Measurements from ENCODE around the gene DTNBP1. TPM values are rescaled to one million over a fixed set of nuclear protein-coding genes. Genes with fewer than 3 reads are reported as not detected.

Gene DTNBP1
- total and polyA plus RNA-seq, 2 of the 4 experiments (the other 2 are of a cell fraction) = 4.8 to 18.7 TPM

DNA sequence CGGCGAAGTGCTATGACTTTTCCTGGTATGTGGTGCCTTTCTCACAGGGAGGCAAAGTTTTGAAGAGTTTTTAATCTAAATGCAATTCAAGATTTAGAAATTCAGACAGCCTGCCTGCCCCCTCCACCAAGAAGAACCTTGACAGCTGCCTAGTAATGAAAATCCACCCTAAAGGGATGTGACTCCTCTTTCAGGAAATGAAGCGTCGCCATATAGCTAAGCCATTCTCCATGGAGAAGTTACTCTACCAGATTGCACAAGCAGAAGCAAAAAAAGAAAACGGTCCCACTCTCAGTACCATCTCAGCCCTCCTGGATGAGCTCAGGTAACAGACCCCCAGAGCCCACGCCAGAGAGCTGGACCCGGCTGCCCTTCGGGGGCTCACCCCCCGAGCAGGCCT, 150.1 kb downstream of the DTNBP1 start:
- intact Hi-C loops (cut with micrococcal nuclease) = no loop called here
- H2AK5ac ChIP-seq (ENCODE audit: low read depth, low read length) = no peak overlapping the region
- no peak overlapping the region for H3K56ac ChIP-seq (ENCODE audit: extremely low read depth, insufficient read depth, low read length)
- no peak overlapping the region for H2AK9ac ChIP-seq (replicated peaks; ENCODE audit: low read depth, low read length, poor library complexity)
- ATAC-seq (ENCODE audit: low read depth) = no peak
- H3K9me1 ChIP-seq (ENCODE audit: insufficient read depth, low read length) = peaks cover 25% of the 10 kb centered on the region
- H3K18ac ChIP-seq (ENCODE audit: low read depth, low read length) = no peak overlapping the region
- H4K5ac ChIP-seq (ENCODE audit: low read depth, low read length) = no peak overlapping the region
- no peak overlapping the region for H3K9ac ChIP-seq (ENCODE audit: low read depth, low read length)
- no peak overlapping the region for H2AFZ ChIP-seq (replicated peaks; ENCODE audit: low read length, poor library complexity)
- peaks cover 14 to 64% of the 10 kb centered on the region in 2 experiments for H3K79me1 ChIP-seq (ENCODE audit: low read depth in 1 of 2, low read length in 2 of 2)
- no peaks in the 10 kb centered on the region for H3K27me3 ChIP-seq (ENCODE audit: control insufficient read depth, insufficient read depth, low read length)
- in situ Hi-C loops (cut with MboI; ENCODE audit: low sequenced_read_pairs) = no loop called here
- 100% methylated on average over 2 of the region's 9 CpGs; no CpG with 5 or more reads in 1 of the 2 experiments for WGBS, 2 experiments (ENCODE audit: extremely low coverage in 2 of 2, insufficient read length in 1 of 2)
- H2BK120ac ChIP-seq (ENCODE audit: low read depth, low read length) = no peak overlapping the region
- CTCF ChIA-PET = no interaction called here
- H2BK20ac ChIP-seq (ENCODE audit: low read depth, low read length) = no peak overlapping the region
- TF ChIP-seq RAD21 (IDR thresholded peaks at IDR 0.05; ENCODE audit: low read length) (no peak), RFX5 (IDR thresholded peaks at IDR 0.05; ENCODE audit: low read depth, low read length) (no peak), MAZ (IDR thresholded peaks at IDR 0.05; ENCODE audit: borderline replicate concordance, low read depth, low read length) (no peak), MXI1 (IDR thresholded peaks at IDR 0.05; ENCODE audit: borderline replicate concordance, low read depth, low read length) (no peak), FOS (IDR thresholded peaks at IDR 0.05; ENCODE audit: low read depth, low read length) (no peak), CHD1 (IDR thresholded peaks at IDR 0.05; ENCODE audit: low read depth, low read length) (no peak), RCOR1 (IDR thresholded peaks at IDR 0.05; ENCODE audit: insufficient replicate concordance, low read length) (no peak)
- TF ChIP-seq, protein P1, sequence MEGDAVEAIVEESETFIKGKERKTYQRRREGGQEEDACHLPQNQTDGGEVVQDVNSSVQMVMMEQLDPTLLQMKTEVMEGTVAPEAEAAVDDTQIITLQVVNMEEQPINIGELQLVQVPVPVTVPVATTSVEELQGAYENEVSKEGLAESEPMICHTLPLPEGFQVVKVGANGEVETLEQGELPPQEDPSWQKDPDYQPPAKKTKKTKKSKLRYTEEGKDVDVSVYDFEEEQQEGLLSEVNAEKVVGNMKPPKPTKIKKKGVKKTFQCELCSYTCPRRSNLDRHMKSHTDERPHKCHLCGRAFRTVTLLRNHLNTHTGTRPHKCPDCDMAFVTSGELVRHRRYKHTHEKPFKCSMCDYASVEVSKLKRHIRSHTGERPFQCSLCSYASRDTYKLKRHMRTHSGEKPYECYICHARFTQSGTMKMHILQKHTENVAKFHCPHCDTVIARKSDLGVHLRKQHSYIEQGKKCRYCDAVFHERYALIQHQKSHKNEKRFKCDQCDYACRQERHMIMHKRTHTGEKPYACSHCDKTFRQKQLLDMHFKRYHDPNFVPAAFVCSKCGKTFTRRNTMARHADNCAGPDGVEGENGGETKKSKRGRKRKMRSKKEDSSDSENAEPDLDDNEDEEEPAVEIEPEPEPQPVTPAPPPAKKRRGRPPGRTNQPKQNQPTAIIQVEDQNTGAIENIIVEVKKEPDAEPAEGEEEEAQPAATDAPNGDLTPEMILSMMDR (conservative IDR thresholded peaks at IDR 0.05; ENCODE audit: low read depth, low read length) = no peak
- TF ChIP-seq, protein P2, sequence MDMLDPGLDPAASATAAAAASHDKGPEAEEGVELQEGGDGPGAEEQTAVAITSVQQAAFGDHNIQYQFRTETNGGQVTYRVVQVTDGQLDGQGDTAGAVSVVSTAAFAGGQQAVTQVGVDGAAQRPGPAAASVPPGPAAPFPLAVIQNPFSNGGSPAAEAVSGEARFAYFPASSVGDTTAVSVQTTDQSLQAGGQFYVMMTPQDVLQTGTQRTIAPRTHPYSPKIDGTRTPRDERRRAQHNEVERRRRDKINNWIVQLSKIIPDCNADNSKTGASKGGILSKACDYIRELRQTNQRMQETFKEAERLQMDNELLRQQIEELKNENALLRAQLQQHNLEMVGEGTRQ (IDR thresholded peaks at IDR 0.05; ENCODE audit: low read depth, low read length) = no peak
- peaks cover 71% of the 10 kb centered on the region for H3K36me3 ChIP-seq (ENCODE audit: control insufficient read depth, insufficient read depth, low read length)
- H3K4me1 ChIP-seq (ENCODE audit: control insufficient read depth, insufficient read depth, low read length) = peaks cover 12% of the 10 kb centered on the region
- H4K91ac ChIP-seq (ENCODE audit: insufficient read depth, low read depth, low read length) = no peak overlapping the region
- BruUV-seq (replicated peaks) = no TSS peak
- no peak overlapping the region for H4K8ac ChIP-seq (ENCODE audit: low read depth in 2 of 2, low read length in 2 of 2)
- H3K4me3 ChIP-seq (ENCODE audit: insufficient read depth, low read depth, low read length) = no peak overlapping the region
- dilution Hi-C loops (cut with HindIII; ENCODE audit: low sequenced_read_pairs, unreplicated experiment) = no loop called here
- no peak overlapping the region for H3K23ac ChIP-seq (ENCODE audit: low read depth, low read length)
- no peak overlapping the region for H3K4ac ChIP-seq (ENCODE audit: low read depth, low read length)
- H3K4me2 ChIP-seq (ENCODE audit: low read depth, low read length) = no peak overlapping the region
- H3K27ac ChIP-seq (ENCODE audit: insufficient read depth, low read length) = no peak overlapping the region
- H3K9me3 ChIP-seq (ENCODE audit: control insufficient read depth, insufficient read depth, low read length) = no peaks in the 10 kb centered on the region
- H2BK15ac ChIP-seq (ENCODE audit: low read depth, low read length) = no peak overlapping the region
- H2BK5ac ChIP-seq (ENCODE audit: low read depth, low read length, poor library complexity, severe bottlenecking) = no peak overlapping the region
- DNase-seq = no peak
- POLR2A ChIA-PET (ENCODE audit: unreplicated experiment) = no interaction called here
- no peak overlapping the region for H3K14ac ChIP-seq (replicated peaks; ENCODE audit: low read depth, low read length)
- H4K20me1 ChIP-seq (ENCODE audit: insufficient read depth, low read length) = peaks cover 34% of the 10 kb centered on the region
